Mesendoderm (in vitro differentiated cells): ENCODE measurements around the gene CELF1.

ENCODE experiments used
- DNase-seq: peaks from one replicate; pipeline ENCODE4 v3.0.0; 2013
- H2AK5ac ChIP-seq: 2 replicates; pipeline ENCODE4 v1.6.1; 2013; ENCODE audit warnings: low read length, inconsistent platforms
- H2BK120ac ChIP-seq: 2 replicates; pipeline ENCODE4 v1.6.1; 2013; ENCODE audit warnings: low read depth, mild to moderate bottlenecking, low read length, moderate library complexity, mixed read lengths
- H2BK15ac ChIP-seq: replicated peaks from 2 replicates; pipeline ENCODE4 v1.6.1; 2013; ENCODE audit warnings: low read depth, mild to moderate bottlenecking, moderate library complexity
- H2BK5ac ChIP-seq: 2 replicates; pipeline ENCODE4 v1.6.1; 2013; ENCODE audit warnings: low read length, inconsistent platforms
- H3K18ac ChIP-seq: 2 replicates; pipeline ENCODE4 v1.6.1; 2013; ENCODE audit warnings: mild to moderate bottlenecking, low read length, mixed read lengths
- H3K23ac ChIP-seq: one replicate; pipeline ENCODE4 v1.6.1; 2013; ENCODE audit warnings: low read length
- H3K27ac ChIP-seq: 2 replicates; pipeline ENCODE4 v1.5.1; 2013; ENCODE audit warnings: low read depth, mild to moderate bottlenecking, inconsistent platforms, low read length, moderate library complexity
- H3K27me3 ChIP-seq: 2 replicates; pipeline ENCODE4 v1.6.1; 2013; ENCODE audit warnings: low read length, control low read depth, mild to moderate bottlenecking, inconsistent platforms; ENCODE audit not compliant: insufficient read depth, poor library complexity
- H3K36me3 ChIP-seq: 2 replicates; pipeline ENCODE4 v1.6.1; 2013; ENCODE audit warnings: low read length, inconsistent platforms; ENCODE audit not compliant: control insufficient read depth, insufficient read depth
- H3K4ac ChIP-seq: one replicate; pipeline ENCODE4 v1.6.1; 2013; ENCODE audit warnings: low read depth, mild to moderate bottlenecking, low read length, moderate library complexity
- H3K4me1 ChIP-seq: 2 replicates; pipeline ENCODE4 v1.6.1; 2013; ENCODE audit warnings: low read depth, low read length, inconsistent platforms; ENCODE audit not compliant: control insufficient read depth
- H3K4me2 ChIP-seq: 2 replicates; pipeline ENCODE4 v1.6.1; 2013; ENCODE audit warnings: low read length
- H3K4me3 ChIP-seq: 2 replicates; pipeline ENCODE4 v1.5.1; 2013; ENCODE audit warnings: mild to moderate bottlenecking, low read length
- H3K56ac ChIP-seq: one replicate; pipeline ENCODE4 v1.6.1; 2013; ENCODE audit warnings: low read length
- H3K79me1 ChIP-seq: 2 replicates; pipeline ENCODE4 v1.6.1; 2013; ENCODE audit warnings: low read length, inconsistent platforms
- H3K79me2 ChIP-seq: 2 replicates; pipeline ENCODE4 v1.6.1; 2013; ENCODE audit warnings: mild to moderate bottlenecking, low read length; ENCODE audit not compliant: control insufficient read depth, insufficient read depth
- H3K9ac ChIP-seq: 2 replicates; pipeline ENCODE4 v1.6.1; 2013; ENCODE audit warnings: low read length, inconsistent platforms
- H4K5ac ChIP-seq: one replicate; pipeline ENCODE4 v1.6.1; 2013; ENCODE audit warnings: low read length
- H4K8ac ChIP-seq: one replicate; pipeline ENCODE4 v1.6.1; 2013; ENCODE audit warnings: low read depth, mild to moderate bottlenecking, control low read depth, low read length, moderate library complexity
- WGBS: extraction: QIAGEN DNeasy Blood & Tissue Kit; methylation state at CpG from one replicate; pipeline ENCODE4 v1.1.7; 2013; ENCODE audit warnings: low lambda C conversion rate, missing lambda C conversion rate; ENCODE audit not compliant: insufficient coverage; ENCODE audit errors: extremely low coverage; 5-methylcytosine and 5-hydroxymethylcytosine counted together

Gene CELF1

DNA sequence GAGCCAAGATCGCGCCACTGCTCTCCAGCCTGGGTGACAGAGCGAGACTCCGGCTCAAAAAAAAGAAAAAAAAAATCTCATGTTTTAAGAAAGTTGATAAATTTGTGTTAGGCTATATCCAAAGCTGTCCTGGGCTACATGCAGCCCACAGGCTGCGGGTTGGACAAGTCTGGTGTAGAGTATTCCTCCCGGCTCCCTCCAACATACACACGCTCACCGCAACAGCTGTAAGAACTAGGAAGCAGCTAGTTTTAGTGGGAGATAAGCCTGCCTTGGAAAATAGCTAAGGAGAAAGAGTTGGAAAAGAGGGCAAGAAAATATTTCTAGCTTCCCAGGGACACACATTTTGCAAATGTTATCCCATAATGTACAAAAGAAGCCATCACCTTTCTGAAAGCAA, 46.6 kb downstream of the CELF1 start:
- Histone ChIP-seq H3K9ac (no peak overlapping the region), H2AK5ac (no peak overlapping the region), H3K18ac (no peak overlapping the region), H3K56ac (no peak overlapping the region), H3K4me3 (no peak overlapping the region), H3K27ac (no peak overlapping the region), H2BK120ac (no peak overlapping the region), H3K4me2 (no peak overlapping the region), H3K79me1 (peaks cover 14% of the 10 kb centered on the region), H4K5ac (no peak overlapping the region), H3K23ac (no peak overlapping the region), H3K4me1 (peaks cover 12% of the 10 kb centered on the region), H3K4ac (no peak overlapping the region), H3K36me3 (no peaks in the 10 kb centered on the region), H3K79me2 (peaks cover 74% of the 10 kb centered on the region), H4K8ac (no peak overlapping the region), H3K27me3 (no peaks in the 10 kb centered on the region), H2BK15ac (no peak overlapping the region), H2BK5ac (no peak overlapping the region)
- no peak for DNase-seq
- no CpG with 5 or more reads among the region's 8 CpGs for WGBS

DNA sequence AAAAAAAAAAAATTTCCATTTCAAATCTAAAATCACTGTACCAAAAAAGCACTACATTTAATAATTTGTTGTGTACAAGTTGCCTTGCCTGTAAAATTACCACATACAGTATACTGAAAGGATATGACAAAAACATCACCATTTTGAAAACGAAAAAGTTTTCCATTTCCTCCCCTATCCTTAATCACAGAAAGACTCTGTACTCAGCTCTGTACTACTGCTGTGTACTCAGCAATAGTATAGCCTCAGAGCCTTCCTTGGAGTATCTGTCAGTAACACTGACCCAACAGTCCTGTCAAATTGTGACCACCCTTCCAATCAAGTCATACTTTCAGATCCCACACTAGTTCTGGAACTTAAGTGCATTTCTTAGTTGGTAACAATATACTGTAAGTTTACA, 48.0 kb downstream of the CELF1 start:
- no peak overlapping the region for H4K5ac ChIP-seq
- H3K27ac ChIP-seq = no peak overlapping the region
- no peak overlapping the region for H3K9ac ChIP-seq
- H2BK5ac ChIP-seq = no peak overlapping the region
- peaks cover under 1% of the 10 kb centered on the region for H3K36me3 ChIP-seq
- H3K4me2 ChIP-seq = no peak overlapping the region
- H3K79me2 ChIP-seq = peaks cover 75% of the 10 kb centered on the region
- H3K27me3 ChIP-seq = no peaks in the 10 kb centered on the region
- H3K18ac ChIP-seq = no peak overlapping the region
- H4K8ac ChIP-seq = no peak overlapping the region
- H3K4me3 ChIP-seq = no peak overlapping the region
- peaks cover 13% of the 10 kb centered on the region for H3K4me1 ChIP-seq
- no peak overlapping the region for H2BK120ac ChIP-seq
- peaks cover 19% of the 10 kb centered on the region for H3K79me1 ChIP-seq
- no peak overlapping the region for H3K23ac ChIP-seq
- H2AK5ac ChIP-seq = no peak overlapping the region
- no peak overlapping the region for H3K4ac ChIP-seq
- no CpG with 5 or more reads among the region's 1 CpG for WGBS
- H3K56ac ChIP-seq = no peak overlapping the region
- no peak overlapping the region for H2BK15ac ChIP-seq
- DNase-seq = no peak

DNA sequence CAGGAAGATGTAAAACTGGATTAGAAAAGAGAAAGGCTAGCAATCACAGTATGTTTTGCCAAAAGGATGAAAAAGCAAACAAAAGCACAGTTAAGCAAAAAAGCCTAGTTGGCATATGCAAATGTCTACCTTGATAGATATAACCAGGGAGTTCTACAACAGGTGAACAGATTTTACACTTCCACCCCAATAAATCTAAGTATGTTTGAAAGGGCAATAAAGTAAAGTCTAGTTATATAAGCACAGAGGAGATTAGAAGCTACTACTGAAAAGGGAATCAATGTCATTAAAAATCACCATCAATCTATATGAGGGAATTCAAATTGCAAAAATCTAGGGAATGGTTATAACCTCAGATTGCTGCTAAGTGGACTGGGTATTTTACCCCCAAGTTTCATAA, 49.7 kb downstream of the CELF1 start:
- no peak for DNase-seq
- Histone ChIP-seq H3K79me2 (peaks cover 80% of the 10 kb centered on the region), H2AK5ac (no peak overlapping the region), H3K36me3 (peaks cover 1% of the 10 kb centered on the region), H3K79me1 (peaks cover 27% of the 10 kb centered on the region), H3K4me3 (no peak overlapping the region), H3K27ac (no peak overlapping the region), H3K4ac (no peak overlapping the region), H2BK5ac (no peak overlapping the region), H3K23ac (no peak overlapping the region), H3K9ac (no peak overlapping the region), H2BK120ac (no peak overlapping the region), H4K5ac (no peak overlapping the region), H3K56ac (no peak overlapping the region), H3K4me1 (peaks cover 19% of the 10 kb centered on the region), H3K27me3 (no peaks in the 10 kb centered on the region), H4K8ac (no peak overlapping the region), H2BK15ac (no peak overlapping the region), H3K18ac (no peak overlapping the region), H3K4me2 (no peak overlapping the region)

DNA sequence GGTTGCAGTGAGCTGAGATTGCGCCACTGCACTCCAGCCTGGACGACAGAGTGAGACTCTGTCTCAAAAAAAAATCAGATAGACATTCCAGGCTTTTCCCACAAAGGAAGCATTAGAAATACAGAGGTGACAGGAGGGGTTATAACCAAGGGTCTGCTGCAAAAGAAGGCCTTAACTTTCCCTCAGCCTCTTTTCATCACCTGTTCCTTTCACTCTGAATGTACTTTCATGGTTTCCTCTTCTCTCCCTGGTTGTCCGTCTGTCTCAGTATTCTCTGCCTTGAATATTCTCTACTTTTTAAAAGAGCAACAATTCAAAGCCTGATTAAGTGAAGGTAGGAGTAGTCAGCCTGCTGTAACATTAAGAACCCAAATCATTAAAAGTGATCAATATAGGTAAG, 50.2 kb downstream of the CELF1 start:
- no peak overlapping the region for H3K4me2 ChIP-seq
- H3K79me2 ChIP-seq = peaks cover 78% of the 10 kb centered on the region
- peaks cover 16% of the 10 kb centered on the region for H3K4me1 ChIP-seq
- no peak overlapping the region for H2AK5ac ChIP-seq
- no CpG with 5 or more reads among the region's 3 CpGs for WGBS
- no peak overlapping the region for H2BK15ac ChIP-seq
- no peak overlapping the region for H2BK120ac ChIP-seq
- no peak overlapping the region for H3K27ac ChIP-seq
- H2BK5ac ChIP-seq = no peak overlapping the region
- no peak overlapping the region for H3K4ac ChIP-seq
- H4K8ac ChIP-seq = no peak overlapping the region
- no peak for DNase-seq
- H3K79me1 ChIP-seq = peaks cover 27% of the 10 kb centered on the region
- H3K18ac ChIP-seq = no peak overlapping the region
- no peaks in the 10 kb centered on the region for H3K27me3 ChIP-seq
- H3K56ac ChIP-seq = no peak overlapping the region
- peaks cover 1% of the 10 kb centered on the region for H3K36me3 ChIP-seq
- no peak overlapping the region for H3K9ac ChIP-seq
- no peak overlapping the region for H3K4me3 ChIP-seq
- H3K23ac ChIP-seq = no peak overlapping the region
- no peak overlapping the region for H4K5ac ChIP-seq

DNA sequence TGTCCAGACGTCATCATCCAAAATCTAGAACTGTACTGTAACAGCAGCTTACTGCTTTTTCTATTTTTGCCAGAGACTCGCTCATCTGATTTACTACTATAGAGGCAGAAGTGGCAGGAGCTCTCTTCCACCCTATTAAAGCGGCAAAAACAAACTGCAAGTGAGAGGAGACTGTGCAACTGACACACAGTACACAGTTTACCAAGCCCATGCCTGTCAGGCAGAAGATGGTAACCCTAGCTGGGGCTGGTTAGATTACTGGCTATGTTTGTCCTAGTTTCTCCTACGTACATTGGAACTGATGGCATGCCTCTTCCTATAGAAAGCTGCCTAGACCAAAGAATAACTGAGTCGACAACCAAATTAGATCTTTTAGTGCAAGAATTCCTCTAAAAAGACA, 51.8 kb downstream of the CELF1 start:
- no peak for DNase-seq
- Histone ChIP-seq H3K4ac (no peak overlapping the region), H2AK5ac (no peak overlapping the region), H3K18ac (no peak overlapping the region), H3K27ac (no peak overlapping the region), H4K5ac (no peak overlapping the region), H2BK15ac (no peak overlapping the region), H2BK120ac (no peak overlapping the region), H3K79me2 (peaks cover 77% of the 10 kb centered on the region), H3K4me3 (no peak overlapping the region), H3K56ac (no peak overlapping the region), H3K4me1 (peaks cover 17% of the 10 kb centered on the region), H3K4me2 (no peak overlapping the region), H3K9ac (no peak overlapping the region), H4K8ac (no peak overlapping the region), H3K23ac (no peak overlapping the region), H2BK5ac (no peak overlapping the region), H3K36me3 (peaks cover 1% of the 10 kb centered on the region), H3K79me1 (peaks cover 38% of the 10 kb centered on the region), H3K27me3 (no peaks in the 10 kb centered on the region)
- no CpG with 5 or more reads among the region's 5 CpGs for WGBS

DNA sequence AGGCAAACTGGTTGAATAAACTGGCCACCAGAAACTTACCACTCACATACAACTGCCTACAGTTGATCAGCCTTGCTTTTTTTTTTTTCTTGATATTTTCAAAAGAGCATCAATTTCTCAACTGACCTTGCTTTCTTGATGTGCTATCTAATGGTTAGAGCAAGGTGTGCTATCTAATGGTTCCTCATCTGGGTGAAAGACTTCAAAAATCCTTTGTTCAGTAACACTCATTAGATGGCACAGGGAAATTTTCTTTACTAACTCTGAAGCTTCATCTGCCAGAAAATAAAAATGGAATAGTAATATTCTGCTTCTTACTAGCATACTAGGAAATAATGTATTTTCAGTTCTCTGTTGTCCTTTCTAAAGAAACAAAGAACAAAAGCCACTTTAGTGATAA, 52.8 kb downstream of the CELF1 start:
- H4K5ac ChIP-seq = no peak overlapping the region
- H3K4me1 ChIP-seq = peaks cover 17% of the 10 kb centered on the region
- no peak overlapping the region for H2BK5ac ChIP-seq
- H3K79me1 ChIP-seq = peaks cover 38% of the 10 kb centered on the region
- DNase-seq = no peak
- no peak overlapping the region for H2AK5ac ChIP-seq
- no peak overlapping the region for H2BK15ac ChIP-seq
- H3K79me2 ChIP-seq = peaks cover 75% of the 10 kb centered on the region
- no peak overlapping the region for H3K27ac ChIP-seq
- H3K4ac ChIP-seq = no peak overlapping the region
- H3K4me3 ChIP-seq = no peak overlapping the region
- H3K56ac ChIP-seq = peak overlapping the region; percentile 49
- H3K23ac ChIP-seq = no peak overlapping the region
- no peaks in the 10 kb centered on the region for H3K27me3 ChIP-seq
- H3K36me3 ChIP-seq = peaks cover 1% of the 10 kb centered on the region
- no peak overlapping the region for H2BK120ac ChIP-seq
- no peak overlapping the region for H4K8ac ChIP-seq
- no peak overlapping the region for H3K4me2 ChIP-seq
- no peak overlapping the region for H3K18ac ChIP-seq
- no peak overlapping the region for H3K9ac ChIP-seq
